Brain microvascular endothelial cell (primary cell): Measurements from ENCODE around the gene CLRN1.

ENCODE experiments used
- DNase-seq: peaks from one replicate; pipeline ENCODE4 v3.0.0-alpha.2; 2020
- H3K27ac ChIP-seq: fragments of 250-450 bp; sonication (Bioruptor Pico); 2 replicates; pipeline ENCODE4 v1.5.1; 2020; ENCODE audit warnings: mild to moderate bottlenecking, moderate library complexity
- H3K27me3 ChIP-seq: fragments of 250-450 bp; sonication (Bioruptor Pico); replicated peaks from 2 replicates; pipeline ENCODE4 v1.5.1; 2020; ENCODE audit warnings: mild to moderate bottlenecking
- H3K36me3 ChIP-seq: fragments of 250-450 bp; sonication (Bioruptor Pico); replicated peaks from 2 replicates; pipeline ENCODE4 v1.5.1; 2020; ENCODE audit warnings: mild to moderate bottlenecking
- H3K4me3 ChIP-seq: 2 replicates; pipeline ENCODE4 v1.5.1; 2011; ENCODE audit warnings: low read depth, mild to moderate bottlenecking, control low read depth, low read length, moderate library complexity
- CTCF ChIP-seq: IDR thresholded peaks from 2 replicates; pipeline ENCODE4 v1.5.1; 2011; ENCODE audit warnings: low read depth, mild to moderate bottlenecking, moderate library complexity, low read length, control low read depth, inconsistent platforms; ENCODE audit errors: missing control alignments
- in situ Hi-C: cut with HindIII; loops from 2 replicates; pipeline ENCODE4 v1.10.0; 2017; ENCODE audit warnings: low sequenced_read_pairs, low pct_ligation_motif_present

CLRN1 gene

DNA sequence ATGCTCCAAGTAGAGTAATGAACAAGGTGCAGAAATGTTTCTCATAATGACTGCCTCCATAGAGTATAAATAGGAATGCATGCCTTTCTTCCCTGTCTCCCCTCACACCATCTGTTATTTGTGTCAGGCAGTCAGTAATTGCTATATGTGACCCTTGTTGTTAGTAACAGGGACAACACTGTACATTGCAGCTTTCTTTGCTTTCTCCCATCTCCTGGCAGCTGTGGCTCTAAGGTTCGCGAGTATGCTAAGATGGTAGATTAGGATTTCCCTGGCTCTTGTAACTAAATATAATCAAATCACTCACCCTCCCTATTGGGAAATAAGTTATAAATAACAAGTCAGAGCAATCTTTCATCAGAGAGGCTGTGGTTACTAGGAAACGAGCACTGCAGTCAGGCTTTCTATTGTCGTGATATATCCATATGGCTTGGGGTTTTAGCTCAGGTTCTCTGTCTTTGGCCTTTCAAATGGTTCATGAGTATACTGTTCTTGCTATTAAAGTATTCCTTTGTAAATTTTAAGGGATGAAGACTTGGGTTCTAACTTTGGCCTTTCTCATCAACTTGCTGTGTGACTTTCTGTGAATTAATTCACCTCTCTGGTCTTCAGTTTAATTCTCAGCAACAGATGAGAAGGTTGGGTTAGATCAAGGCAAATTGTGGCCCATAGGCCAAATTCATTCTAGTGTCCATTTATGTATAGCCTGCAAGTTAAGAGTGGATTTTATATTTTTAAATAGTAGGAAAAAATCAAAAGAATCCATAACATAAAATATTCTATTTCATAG, 59.2 kb downstream of the CLRN1 start:
- no peak overlapping the region for H3K27ac ChIP-seq
- TF ChIP-seq CTCF = no peak
- no peaks in the 10 kb centered on the region for H3K36me3 ChIP-seq
- DNase-seq = no peak
- peaks cover 9% of the 10 kb centered on the region for H3K27me3 ChIP-seq
- no peak overlapping the region for H3K4me3 ChIP-seq
- in situ Hi-C loops = no loop called here

GRCh38 chr3:150912501-150912900, 60.0 kb downstream of the CLRN1 start:
- Histone ChIP-seq H3K27ac (no peak overlapping the region), H3K27me3 (peaks cover 14% of the 10 kb centered on the region), H3K36me3 (no peaks in the 10 kb centered on the region), H3K4me3 (no peak overlapping the region)
- DNase-seq = no peak
- no peak for TF ChIP-seq CTCF
- in situ Hi-C loops = no loop called here

- TF ChIP-seq CTCF = no peak
- Histone ChIP-seq H3K27ac (no peak overlapping the region), H3K36me3 (no peaks in the 10 kb centered on the region), H3K4me3 (no peak overlapping the region), H3K27me3 (peaks cover 14% of the 10 kb centered on the region)
- no peak for DNase-seq
- in situ Hi-C loops = no loop called here
Observed at GRCh38 chr3:150911771-150912170, 60.8 kb downstream of the CLRN1 start.

DNA sequence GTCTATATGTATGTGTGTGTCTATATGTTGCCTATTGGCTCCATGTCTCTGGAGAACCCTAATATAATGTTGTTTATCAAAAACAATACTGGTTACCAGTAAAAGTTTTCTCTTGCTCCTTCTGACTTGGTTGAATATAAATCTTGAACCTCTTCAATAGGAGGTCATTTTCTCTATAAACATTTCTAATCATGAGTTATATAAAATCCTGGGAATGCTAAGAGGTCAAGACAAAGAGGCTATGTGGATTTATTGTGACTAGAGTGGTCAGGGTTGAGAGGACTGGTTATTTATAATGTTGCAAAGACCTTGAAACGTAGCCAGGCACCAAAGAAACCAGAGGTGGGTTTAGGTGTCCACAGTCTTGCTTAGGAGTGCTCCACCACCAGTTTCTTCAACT, 66.1 kb downstream of the CLRN1 start:
- DNase-seq = no peak
- Histone ChIP-seq H3K27ac (no peak overlapping the region), H3K27me3 (peaks cover 35% of the 10 kb centered on the region), H3K36me3 (no peaks in the 10 kb centered on the region), H3K4me3 (no peak overlapping the region)
- in situ Hi-C loops = no loop called here
- no peak for TF ChIP-seq CTCF

DNA sequence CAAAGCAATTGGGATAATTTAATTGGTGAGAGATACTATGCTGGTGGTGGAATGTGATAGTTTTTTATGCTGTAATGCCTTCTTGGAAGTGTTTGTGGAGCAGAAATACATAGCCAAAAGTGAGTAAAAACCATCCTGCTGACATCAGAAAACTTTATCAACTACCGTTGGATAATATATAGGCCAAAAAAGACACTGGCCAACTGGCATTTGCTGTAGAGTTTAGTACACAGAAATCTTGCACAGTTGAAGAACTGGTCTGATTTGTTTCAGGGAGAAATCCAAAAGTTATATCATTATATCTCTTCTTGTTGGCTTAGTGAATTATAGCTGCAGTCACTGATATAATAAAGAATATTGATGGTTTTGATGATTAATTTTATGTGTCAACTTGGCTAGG, 66.8 kb downstream of the CLRN1 start:
- Histone ChIP-seq H3K4me3 (no peak overlapping the region), H3K36me3 (no peaks in the 10 kb centered on the region), H3K27ac (no peak overlapping the region), H3K27me3 (peaks cover 35% of the 10 kb centered on the region)
- in situ Hi-C loops = no loop called here
- no peak for DNase-seq
- no peak for TF ChIP-seq CTCF

GRCh38 chr3:150905339-150905738, 67.2 kb downstream of the CLRN1 start, which contains the start of gene MINDY4B:
MINDY4B (minus strand) TSS chr3:150905439; CDS start chr3:150905439, 0 bp downstream.
- Histone ChIP-seq H3K27me3 (peaks cover 31% of the 10 kb centered on the region), H3K27ac (no peak within 1 kb of the TSS), H3K36me3 (no peaks in the 10 kb centered on the region), H3K4me3 (no peak within 1 kb of the TSS)
- no peak for TF ChIP-seq CTCF
- in situ Hi-C loops = no loop called here
- no peak for DNase-seq
